ENCODE measurements around the gene GULP1.

Gene GULP1

GRCh38 chr2:188326669-188327301 lies 35.1 kb downstream of the GULP1 start:
- no peak for DNase-seq

- no peak for DNase-seq
Observed at GRCh38 chr2:188327518-188328213, 36.0 kb downstream of the GULP1 start.

- DNase-seq = no peak
Observed at GRCh38 chr2:188328419-188328818, 36.7 kb downstream of the GULP1 start.

GRCh38 chr2:188330316-188331053 lies 38.8 kb downstream of the GULP1 start:
- no peak for DNase-seq

- no peak for DNase-seq
Observed at GRCh38 chr2:188332619-188333018, 40.9 kb downstream of the GULP1 start.

DNA sequence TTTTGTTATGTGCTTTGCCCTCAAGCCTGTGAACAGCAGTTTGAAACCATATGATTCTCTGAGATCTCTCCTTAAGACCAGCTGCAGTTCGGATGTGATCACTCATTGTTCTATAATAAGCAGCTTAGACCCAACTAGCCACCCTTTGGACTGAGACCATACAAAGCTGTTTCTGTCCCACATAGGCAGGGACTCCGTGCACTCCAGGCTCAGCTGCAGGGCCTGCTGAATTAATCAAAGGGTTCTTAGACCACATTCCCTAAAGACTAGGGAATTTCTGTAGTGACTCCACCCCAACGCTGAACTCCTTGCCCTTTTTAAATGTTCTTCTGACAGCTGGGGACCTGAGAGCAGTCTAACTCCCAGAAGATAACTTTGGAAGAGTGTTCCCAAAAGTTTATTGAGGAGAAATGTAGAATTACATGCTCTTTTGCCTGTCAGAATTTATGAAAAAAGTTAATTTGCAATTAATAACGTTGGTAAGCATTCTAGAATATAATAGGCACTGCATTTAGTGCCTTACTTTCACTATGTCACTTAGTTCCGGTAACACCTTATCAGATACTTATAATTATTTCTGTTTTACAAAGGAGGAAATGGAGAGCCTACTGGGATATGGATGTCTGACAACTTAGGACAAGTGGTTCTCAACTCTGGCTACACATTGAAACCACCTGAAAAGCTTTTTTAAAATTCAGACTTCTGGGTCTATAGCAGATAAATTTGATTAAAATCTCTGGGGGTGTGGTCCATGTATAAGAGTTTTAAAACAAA lies 42.3 kb downstream of the GULP1 start:
- DNase-seq = no peak

GRCh38 chr2:188338463-188338862 lies 46.8 kb downstream of the GULP1 start:
- no peak for DNase-seq

DNA sequence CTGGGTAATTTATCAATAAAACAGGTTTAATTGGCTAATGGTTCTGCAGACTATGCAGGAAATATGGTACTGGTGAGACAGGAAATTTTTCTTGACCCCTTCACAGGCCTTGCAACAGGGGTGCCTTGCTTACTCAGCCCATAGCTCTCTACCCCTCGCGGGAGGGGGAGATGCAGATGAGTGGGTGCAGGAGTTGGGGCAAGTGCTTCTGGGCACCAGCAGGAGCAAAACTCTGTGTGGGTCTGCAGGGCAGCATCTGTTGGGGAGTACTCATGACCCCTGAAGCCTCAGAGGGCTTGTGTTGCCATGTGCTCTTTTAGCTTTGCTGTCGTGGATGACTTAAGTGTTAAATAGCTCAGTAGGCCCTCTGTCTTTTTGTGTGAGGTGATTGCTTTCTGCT lies 48.6 kb downstream of the GULP1 start:
- no peak for DNase-seq

DNA sequence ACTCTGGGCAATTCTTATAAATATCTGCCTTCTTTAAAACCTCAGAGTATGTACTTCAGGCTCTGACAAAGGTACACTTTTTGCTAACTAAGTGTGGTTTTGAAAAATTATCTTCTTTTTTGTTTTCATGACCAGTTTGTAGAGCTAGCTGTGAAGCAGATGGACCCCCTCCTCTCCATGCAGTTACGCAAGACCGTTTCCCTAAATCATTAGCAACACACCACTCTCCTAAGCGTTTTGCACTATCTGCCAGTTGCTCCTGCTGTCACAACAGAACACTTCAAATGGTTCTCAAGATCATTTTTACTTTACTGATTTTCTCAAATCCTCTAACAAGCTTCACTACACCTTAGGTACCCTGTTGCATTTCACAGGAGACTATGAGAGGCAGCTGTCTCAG lies 53.3 kb downstream of the GULP1 start:
- no peak for DNase-seq

DNA sequence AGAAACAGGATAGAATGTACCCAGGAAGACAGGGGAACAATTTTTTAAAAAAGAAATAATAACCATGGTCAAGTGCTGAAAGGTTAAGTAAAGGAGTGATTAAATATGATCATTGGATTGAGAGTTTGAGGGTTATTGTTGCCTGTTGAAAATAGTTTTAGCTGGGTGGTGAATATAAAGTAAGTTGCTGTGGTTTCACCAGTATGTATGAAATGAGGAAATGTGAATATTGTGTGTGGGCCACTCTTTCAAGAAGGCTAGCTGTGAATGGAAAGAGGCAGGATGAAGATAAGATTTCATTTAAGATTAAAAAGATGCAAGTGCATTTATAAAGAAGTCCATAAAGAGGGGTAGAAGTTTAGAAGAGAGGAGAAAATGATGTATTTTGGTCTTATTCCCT lies 53.8 kb downstream of the GULP1 start:
- DNase-seq = no peak

DNA sequence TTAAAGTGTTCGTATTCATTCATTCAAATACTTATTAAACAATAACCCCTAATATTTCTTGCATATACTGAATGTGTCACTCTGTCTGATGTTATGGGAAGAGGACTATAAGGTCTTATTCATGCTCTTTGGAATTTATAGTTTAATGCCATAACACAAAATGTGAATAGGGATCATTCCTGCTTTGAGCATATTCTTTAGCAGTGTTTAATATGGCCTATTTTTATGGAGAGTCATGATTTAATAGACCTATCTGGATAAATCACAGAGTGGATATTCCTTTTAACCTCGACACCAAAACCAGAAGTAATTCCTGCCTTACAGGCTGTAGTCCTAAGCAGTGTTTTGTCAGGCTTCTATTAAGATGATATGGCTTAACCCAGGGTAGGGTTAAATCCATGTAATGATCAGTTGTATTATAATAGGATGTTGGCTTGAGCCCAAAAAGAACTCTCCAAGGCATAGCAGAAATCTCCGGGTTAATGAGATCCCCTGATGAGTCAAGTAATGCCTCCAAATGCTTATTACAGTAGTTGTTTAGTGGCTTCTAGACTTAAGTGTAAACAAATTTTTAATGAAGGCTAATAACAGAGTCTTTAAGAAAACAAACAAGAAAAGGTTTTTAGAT lies 54.3 kb downstream of the GULP1 start:
- DNase-seq = no peak

DNA sequence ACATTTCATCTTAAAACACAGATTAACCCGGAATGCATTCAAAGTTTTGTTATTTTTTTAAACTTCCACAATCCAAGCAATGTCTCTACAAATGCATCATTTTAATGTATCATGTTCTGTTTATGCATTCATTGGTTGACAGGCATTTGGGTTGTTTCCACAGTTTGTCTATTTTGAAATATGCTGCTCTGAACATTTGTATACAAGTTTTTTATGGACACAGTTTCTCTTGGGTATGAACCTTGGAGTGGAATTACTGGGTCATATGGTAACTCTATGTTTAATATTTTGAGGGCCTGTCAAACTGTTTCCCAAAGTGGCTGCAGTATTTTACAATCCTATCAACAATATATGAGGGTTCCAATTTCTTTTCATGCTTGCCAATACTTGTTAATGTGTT lies 57.3 kb downstream of the GULP1 start:
- DNase-seq = no peak

DNA sequence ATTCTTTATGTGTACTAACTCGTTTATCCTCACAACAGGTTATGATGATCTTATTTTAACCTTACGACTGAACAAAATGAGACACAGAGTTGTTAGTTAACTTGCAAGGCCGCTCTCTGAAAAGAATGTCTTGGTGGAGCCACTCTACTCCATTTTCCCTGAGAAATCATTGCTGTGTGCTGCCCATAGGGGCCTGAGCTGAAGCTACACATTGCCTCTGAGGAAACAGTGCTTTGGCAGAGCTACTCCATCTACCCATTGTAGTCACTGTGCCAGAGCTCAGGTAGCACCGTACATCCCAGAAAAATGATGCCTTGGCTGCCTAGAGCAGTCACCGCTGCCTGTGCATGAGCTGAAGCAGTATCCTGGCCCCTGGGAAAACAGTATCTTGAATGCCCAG lies 61.6 kb downstream of the GULP1 start:
- DNase-seq = no peak

DNA sequence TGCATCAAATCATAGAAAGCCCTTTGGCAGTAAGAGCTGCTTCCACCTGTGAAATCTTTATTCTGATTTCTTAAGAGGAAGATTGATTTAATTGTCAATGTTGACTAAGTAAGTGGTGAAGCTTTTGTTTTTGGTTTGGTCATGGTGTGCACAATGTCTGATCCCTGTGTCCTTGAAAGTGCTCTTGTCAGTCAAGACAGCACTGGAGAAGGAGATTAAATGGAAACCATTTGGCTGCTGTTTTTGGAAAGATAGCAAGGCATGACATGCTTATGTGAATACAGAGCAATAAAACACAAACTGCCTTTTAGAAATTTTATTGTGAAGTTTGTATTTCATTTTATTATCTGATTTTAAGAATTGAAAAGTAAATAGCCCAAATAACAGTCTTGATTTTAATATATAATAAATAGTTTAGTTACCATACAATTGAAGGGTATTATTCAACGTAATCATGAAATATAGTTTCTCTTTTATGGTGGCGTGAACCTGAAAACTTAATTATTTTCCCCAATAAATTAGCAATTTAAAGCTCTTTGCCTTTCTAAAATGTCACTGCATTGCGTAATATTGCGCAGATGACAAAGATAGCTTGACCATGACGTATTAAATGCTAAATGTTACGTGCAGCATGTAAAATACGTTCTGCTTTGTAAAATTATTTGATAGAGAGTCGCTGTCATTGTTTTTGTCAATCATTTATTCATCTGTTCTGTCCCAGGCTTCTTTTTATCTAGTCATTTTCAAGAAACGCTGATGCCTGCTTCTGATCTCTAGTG lies 69.0 kb downstream of the GULP1 start:
- DNase-seq = no peak

DNA sequence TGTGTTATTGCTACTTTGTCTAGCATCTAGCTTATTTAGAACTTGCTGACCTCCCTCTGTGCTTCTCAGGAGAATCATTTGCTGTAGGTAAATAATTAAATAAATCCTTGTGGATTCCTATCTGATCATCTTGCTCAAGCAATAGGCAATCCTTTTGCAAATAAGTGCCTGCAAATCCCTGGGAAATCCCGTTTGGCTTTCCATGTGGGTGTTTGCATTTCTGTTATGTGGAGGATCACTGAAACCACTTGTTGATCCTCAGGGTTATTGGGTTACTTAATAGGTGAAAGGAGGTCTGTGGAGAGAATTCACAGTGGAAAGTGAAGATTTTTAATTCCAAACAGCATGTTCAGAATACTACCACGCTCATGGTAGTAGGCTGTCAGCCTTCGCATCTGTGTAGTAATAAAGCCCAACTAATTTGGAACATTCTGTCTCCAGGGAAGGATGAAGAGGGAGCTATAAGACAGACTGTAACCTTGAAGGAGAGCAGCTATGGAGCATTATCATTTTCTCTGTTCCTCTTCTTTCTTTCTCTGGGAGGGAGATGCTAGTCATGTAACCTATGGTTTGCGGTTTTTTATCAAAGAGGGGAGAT lies 72.5 kb downstream of the GULP1 start:
- no peak for DNase-seq

DNA sequence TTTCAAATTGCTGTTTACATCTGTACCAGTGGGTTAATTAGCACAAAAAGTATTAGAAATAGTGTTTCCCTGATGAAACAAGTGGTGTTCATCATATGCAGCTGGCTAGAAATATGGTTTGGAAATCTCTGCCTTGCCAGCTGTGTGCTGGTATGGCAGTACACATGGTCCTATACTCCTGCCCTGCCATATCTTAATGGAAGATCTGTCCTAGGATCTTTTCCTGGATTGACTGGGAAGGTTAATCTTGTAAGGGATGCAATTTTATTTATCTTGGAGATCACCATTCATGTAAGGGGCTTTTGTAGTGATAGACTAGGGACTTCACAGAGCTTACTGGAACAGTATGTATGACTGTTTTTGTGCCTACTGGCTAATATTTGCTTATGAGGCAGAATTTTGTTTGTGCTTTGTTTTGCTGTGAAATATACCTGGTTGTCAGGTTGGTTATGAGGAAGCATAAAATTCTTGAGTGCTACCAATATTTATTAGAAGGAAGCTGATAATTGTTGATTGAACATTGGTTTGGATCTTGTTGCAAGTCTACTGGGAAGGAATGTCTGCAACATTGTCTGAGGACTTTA lies 73.5 kb downstream of the GULP1 start:
- DNase-seq = no peak

DNA sequence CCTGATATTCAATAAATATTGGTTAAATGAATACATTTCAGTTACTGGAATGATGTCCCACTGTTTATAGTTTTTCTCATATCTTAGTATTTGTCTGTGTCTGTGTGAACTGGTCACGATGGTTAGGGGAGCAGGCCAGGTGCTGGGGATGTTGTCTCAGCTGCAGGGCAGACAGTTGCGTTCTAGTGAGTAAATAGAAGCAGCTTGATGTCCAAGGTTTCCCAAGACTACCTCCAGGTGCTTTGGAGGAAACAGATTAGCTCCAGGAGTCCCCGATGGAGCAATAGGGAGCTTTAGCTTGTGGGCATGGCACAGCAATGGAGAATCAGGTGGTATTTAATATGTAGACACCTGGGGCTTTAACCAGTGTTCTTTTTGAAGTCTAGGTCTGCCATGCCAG lies 75.5 kb downstream of the GULP1 start:
- DNase-seq = no peak

- DNase-seq = no peak
Observed at GRCh38 chr2:188369365-188369764, 77.7 kb downstream of the GULP1 start.

DNA sequence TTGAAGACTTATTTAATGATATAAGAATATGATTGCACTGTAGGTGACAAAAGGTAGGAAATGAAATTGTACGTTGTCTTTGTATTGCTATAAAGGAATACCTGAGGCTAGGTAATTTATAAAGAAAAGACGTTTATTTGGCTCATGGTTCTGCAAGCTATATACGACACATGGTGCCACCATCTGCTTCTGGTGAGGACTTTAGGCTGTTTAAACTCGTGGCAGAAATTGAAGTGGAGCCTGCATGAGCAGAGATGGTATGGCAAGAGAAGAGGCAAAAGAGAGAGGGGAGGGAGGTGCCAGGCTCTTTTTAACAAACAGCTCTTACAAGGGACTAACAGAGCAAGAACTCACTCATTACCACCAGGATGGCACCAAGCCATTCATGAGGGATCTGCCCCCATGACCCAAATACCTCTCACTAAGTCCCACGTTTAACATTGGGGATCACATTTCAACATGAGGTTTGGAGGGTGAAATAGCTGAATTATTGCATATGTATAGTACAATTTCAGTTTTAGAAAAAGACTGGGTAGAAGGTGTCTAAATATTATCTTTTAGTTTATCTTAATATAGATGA lies 86.8 kb downstream of the GULP1 start:
- DNase-seq = no peak

GRCh38 chr2:188379748-188380147 lies 88.1 kb downstream of the GULP1 start:
- DNase-seq = no peak

DNA sequence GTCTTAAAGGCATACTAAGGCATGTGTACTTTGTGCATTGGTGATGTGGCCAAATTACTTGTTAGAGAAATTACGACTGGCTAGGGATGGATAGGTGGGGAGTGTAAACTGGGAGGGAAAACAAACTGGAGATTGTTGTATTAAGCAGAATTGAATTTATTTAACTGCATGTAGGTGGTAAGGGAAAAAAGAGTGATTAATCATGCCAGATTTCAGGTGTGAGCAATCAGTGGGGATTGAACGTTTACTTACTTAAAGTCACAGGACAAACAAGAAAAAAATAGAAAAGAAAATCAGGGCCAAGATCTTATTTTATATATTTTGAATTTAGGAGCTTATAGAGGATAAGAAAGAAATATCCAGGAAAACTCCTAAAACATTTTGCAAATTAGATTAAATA lies 88.6 kb downstream of the GULP1 start:
- DNase-seq = no peak

Measured in NCI-H1436 treated with DMSO at 0.1 percent for 48 hours (cell line).